Stimulated activated naive CD8-positive, alpha-beta T cell treated with anti-CD3 and anti-CD28 coated beads, Interleukin-15, Interleukin-2, amounts not matched to agents 100 U/mL and 50 U/mL, for 24 hours (primary cell): ENCODE data around the gene CYB5R3.
"Not testable (repeated sequence)": the region's sequence is repeated elsewhere in the genome, so short reads cannot be mapped to it uniquely, and the experiment has no call there.

Experiments used
- ATAC-seq: fragments of 150-1000 bp; cut with Tn5 transposase; one replicate; pipeline ENCODE4 v1.10.0; 2021
- DNase-seq: peaks from one replicate; pipeline ENCODE4 v3.0.0; 2021

CYB5R3 gene

DNA sequence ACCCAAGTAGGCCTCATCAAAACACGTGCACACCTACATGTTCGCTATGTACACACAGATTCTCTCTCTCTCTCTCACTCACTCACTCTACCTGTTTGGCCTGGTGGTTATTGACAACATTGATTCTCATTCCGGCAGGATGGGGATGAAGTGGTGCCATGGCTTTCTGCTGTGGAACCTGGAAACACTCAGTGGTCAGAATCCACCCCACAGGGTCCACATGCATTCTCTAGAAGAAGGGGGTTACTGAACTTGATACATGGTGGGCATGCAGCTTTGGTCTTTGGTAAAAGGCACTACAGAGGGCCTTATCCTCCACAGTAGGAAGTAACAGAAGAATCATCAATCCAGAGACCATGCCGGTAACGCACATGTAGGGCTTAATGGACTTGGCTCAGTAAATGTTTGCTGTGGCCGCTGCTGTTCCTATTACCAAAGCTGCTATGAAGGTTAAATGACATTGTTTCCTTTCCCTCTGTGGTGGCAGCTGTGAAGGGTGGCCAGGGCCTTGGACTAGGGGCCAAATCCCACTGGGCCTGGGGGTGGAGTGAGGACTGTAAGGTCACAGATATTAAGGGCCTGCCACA lies 47.2 kb downstream of the CYB5R3 start:
- no peak for ATAC-seq
- no peak for DNase-seq

GRCh38 chr22:42596863-42597530 lies 52.2 kb downstream of the CYB5R3 start:
- no peak for ATAC-seq
- DNase-seq = no peak

- DNase-seq (no peak), ATAC-seq (no peak)
Observed at GRCh38 chr22:42596336-42596735, 52.9 kb downstream of the CYB5R3 start.

DNA sequence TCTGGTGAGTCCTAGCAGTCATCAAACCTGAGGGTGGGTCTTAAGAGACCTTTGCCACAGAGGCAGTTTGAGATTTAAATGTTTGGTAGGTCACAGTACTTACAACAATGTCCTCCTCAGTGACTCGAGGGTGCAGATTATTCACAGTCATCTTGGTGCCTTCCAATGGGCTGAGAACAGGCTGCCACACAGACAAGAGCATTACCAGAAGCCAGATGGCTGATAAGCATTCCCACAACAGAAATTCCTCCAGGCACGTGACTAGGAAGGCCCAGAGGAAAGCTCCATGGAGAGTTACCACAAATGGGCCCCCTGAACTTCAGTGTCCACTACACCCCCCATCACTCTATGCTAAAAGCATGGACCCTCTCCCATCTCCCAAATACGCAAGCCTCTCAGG lies 53.8 kb downstream of the CYB5R3 start:
- ATAC-seq (no peak), DNase-seq (no peak)

- no peak for ATAC-seq
- no peak for DNase-seq
Observed at GRCh38 chr22:42591987-42592386, 57.2 kb downstream of the CYB5R3 start.

- DNase-seq = no peak
- no peak for ATAC-seq
Observed at GRCh38 chr22:42587588-42588175, 61.5 kb downstream of the CYB5R3 start.

GRCh38 chr22:42586381-42586780 lies 62.8 kb downstream of the CYB5R3 start:
- DNase-seq = no peak

GRCh38 chr22:42585096-42585495 lies 64.1 kb downstream of the CYB5R3 start:
- ATAC-seq (no peak), DNase-seq (no peak)

More at GRCh38 chr22:42586381-42586780, 62.8 kb downstream of the CYB5R3 start:
- no peak for ATAC-seq

- ATAC-seq = no peak
- DNase-seq = no peak
Observed at GRCh38 chr22:42584364-42584940, 64.7 kb downstream of the CYB5R3 start.

DNA sequence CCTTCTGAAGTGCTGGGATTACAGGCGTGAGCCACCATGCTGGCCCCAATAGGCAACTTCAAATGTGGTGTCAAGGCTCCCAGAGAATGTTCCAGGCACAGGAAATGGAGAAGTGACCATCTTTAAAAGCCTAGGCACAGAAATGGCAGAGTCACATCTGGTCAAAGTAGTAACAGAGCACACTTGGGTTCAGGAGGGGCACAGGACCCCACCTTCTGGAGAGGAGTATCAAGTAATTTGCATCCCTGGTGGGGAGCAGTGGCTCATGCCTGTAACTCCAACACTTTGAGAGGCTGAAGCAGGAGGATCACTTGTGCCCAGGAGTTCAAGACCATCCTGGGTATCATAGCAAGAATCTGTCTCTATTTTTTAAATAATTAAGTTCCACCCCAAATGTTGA lies 66.2 kb downstream of the CYB5R3 start:
- no peak for ATAC-seq
- no peak for DNase-seq

DNA sequence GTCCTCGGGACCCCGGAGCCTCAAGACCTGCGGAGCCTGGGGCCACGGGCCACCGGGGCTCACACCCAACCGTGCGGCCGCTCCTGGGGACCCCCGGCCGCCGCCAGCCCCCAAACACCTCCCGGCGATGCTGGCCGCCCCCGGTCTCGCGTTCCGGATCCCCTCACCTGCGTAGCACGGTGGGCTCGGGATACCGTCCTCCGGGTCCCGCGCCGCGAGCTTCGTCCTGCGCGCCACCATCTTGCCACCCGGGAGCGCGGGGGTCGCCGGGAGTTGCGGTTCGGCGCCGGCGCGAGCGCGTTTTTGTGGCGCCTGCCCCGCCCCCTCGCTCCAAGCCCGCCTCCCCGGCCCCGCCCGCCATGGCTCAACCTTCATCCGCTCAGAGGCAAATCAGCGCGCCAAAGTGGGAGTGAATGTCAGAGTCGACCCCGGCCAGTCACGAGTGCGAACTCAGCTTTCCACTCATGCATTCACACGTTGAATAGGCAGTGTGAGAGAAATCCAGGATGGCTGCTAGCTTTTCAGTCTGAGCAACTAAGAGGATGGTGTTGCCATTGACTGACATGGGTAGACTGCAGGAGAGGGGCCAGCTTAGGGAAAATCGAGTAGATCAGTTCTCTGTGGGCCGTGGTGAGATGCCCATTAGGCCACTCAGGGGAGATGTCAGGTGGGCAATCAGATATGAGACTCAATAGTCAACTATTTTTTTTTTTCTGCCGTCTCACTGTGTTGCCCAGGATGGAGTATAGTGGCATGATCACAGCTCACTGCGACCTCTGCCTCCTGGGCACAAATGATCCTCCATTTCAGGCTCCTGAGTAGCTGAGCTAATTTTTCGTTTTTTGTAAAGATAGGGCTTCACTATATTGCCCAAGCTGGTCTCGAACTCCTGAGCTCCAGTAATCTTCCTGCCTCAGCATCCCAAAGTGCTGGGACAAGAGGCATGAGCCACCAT lies 67.2 kb downstream of the CYB5R3 start:
- peak; percentile 85 for ATAC-seq
- DNase-seq = peak; percentile 92

DNA sequence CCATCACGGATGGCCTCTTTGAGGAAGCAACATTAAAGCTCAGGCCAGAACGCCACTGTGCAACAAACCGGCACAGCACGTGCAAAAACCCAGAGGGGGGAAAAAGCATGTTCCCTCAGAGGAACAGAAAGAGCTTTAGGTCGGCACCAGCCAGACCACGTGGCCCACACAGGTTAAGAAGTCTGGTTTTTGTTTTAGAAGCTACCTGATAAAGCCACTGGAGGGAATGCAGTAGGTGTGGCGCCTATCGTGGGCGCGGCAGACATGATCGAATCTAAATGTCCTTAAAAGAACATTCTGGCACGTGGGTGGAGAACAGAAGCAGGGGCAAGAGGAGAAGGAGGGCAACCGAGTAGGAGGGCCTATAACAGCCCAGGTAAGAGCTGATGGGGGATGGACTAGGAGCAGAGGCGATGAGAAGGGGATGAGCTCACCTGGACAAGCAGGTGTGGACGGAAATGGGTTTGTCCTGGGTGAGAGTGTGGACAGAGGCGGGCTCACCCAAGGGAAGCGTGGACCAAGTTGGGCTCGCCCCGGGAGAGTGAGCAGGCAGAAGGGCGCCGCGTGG lies 67.9 kb downstream of the CYB5R3 start:
- ATAC-seq = peak; percentile 7

DNA sequence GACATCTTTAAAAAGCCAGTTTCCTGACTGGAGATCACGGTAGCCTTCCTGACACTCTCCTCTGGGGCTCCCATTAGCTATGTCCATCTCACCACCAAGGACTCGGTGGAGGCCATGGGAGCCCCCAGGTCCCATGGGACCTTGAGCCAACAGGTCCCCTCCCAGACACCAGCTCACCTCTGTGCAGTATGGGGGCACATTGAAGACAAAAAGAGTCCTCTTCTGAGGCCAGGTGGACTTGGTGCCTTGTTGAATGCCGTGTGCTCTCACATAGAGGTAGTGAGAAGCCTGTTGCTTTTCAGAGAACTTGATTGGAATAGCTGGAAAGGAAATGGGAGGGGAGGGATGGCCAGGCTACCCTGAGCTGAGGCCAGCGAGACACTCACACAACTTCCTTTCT lies 69.2 kb downstream of the CYB5R3 start:
- not testable (repeated sequence) for DNase-seq, ATAC-seq

More for the DNA sequence above, 67.9 kb downstream of the CYB5R3 start:
- DNase-seq = not testable (repeated sequence)

DNA sequence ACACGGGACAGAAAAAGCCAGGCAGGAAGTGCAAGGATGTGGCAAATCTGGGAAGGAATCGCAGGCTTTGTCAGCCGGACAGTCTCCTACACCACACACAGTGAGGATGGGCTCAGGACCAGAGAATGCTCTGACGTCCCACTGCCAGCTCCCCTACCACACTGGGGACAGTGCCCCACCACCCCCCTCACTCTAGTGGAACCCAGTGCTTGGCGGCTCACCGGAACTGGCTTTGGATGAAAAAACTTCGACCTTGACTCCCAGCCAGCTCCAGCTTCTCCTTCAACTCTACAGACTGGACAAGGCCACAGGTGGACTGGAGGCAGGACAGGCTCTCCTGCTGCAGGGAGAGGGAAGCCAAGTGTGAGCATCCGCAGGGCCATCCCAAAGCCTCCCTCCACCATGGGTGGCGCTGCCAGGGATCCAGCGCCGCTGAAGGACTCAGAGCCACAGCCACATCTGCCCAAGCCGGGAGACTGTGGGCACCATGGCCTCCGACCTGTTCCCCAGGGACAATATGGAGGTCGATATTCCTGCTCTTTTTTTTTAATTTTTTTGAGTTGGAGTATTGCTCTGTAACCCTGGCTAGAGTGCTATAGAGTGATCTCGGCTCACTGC lies 71.5 kb downstream of the CYB5R3 start:
- ATAC-seq (no peak), DNase-seq (no peak)

- ATAC-seq, DNase-seq: not testable (repeated sequence)
Observed at GRCh38 chr22:42577141-42577540, 72.1 kb downstream of the CYB5R3 start.

DNA sequence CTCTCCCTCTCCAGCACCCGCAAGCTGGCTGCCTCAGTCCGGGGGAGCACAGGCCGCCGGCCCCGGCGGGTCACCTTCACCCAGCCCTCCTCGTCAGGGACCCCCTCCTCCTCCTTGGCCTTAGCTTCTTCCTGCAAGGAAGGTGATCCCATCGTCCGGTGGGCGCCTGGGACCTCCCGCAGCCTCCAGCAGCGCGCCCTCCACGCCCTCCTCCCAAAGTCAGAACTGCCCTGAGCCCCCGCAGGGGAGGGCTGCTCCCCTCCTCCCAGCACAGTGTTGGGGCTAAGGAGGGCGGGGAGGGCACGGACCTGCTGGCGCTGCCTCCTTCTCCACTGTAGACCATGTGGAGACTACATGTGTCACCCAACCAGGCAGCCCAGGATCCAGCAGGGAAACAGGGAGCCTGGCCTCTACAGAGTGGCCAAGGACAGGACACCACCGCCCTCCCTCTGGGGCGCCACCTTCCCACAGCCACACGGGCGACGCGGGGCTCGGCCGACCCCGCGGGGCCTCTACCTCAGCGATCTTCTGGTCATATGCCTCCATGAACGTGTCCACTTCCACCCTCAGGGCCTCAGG lies 73.1 kb downstream of the CYB5R3 start:
- not testable (repeated sequence) for DNase-seq, ATAC-seq

DNA sequence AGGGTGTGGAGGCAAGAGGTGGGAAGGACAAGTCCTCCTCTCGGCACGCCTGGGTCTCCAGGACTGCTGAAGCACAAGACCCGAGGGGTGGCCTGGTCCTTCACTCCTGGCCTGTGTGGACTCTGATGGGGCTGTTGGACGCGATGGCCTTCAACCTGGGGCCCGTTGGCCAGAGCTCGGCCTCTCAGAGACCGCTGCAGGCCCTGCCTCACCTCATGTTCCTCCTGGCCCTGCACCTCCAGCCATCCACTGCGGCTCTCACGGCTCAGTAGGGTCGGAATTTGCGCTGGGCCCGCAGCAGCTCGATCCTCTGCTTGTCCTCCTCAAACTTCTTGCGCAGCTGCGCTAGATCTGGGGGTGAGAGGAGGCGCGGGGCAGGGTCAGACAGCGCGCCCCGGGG lies 74.7 kb downstream of the CYB5R3 start:
- DNase-seq, ATAC-seq: not testable (repeated sequence)

DNA sequence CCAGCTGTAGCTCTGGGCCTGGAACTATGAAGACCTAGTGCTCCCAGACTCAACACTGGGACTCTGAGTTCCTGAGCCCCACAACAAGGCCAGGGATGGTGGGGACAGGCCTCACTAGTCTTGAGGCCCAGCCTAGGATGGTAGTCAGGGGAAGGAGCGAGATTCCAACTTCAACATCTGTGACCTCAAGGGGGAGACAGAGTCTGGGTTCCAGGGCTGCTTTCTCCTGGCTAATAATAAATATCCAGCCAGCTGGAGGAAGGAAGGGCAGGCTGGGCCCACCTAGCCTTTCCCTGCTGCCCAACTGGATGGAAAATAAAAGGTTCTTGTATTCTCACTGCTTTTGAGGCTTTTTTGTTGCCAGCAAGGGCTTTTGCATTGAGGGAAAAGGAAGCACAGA lies 75.1 kb downstream of the CYB5R3 start:
- not testable (repeated sequence) for ATAC-seq, DNase-seq

DNA sequence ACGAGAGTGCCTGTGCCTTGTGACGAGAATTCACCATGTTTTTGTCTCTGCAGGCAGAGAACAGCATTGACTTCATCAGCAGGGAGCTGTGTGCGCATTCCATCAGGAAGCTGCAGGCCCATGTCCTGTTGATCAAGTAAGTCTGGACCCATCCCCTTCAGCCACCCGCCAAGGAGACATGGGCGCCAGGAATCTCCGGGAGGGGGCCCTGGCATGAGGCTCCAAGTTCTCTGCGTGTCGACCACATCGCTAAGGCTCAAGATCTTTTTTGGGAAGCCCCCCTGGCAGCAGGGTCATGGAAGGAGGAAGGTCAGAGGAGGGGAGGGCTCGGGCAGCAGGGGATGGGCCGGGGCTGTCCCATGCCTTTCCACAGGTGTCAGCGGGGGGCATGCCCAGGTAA lies 78.1 kb downstream of the CYB5R3 start:
- peak; percentile 4 for ATAC-seq
- not testable (repeated sequence) for DNase-seq

DNA sequence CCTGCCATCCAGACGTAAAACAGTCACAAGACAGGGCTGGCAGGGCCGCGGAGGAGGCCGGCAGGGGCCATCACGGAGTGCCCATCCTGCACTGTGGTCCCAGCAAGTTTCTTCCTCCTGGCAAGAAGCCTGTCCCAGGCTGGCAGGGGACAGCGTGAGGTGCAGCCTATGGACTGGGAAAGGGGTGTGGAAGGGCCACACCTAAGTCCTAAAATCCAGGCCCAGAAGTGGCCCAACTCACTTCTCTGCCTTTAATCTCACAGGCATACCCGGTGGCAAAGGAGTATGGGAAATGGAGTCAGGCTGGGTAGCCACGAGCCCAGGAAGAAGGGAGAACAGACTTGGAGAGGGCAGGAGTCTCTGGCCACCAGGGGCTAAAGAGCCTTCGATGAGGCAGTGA lies 78.6 kb downstream of the CYB5R3 start:
- peak; percentile 5 for ATAC-seq
- DNase-seq = not testable (repeated sequence)

DNA sequence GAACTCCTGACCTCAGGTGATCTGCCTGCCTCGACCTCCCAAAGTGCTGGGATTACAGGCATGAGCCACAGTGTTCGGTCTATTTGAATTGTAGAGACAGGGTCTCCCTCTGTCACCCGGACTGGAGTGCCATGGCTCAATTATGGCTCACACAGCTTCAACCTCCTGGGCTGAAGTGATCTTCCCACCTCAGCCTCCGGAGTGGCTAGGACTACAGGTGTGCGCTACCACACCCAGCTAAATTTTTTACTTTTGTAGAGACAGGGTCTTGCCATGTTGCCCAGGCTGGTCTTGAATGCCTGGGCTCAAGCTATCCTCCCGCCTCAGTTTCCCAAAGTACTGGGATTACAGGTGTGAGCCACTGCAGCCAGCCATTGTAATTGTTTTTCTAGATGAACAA lies 81.2 kb downstream of the CYB5R3 start:
- not testable (repeated sequence) for DNase-seq

More for the DNA sequence above, 81.2 kb downstream of the CYB5R3 start:
- ATAC-seq = not testable (repeated sequence)
